Measurements from ENCODE around the gene NCAM2.

DNA sequence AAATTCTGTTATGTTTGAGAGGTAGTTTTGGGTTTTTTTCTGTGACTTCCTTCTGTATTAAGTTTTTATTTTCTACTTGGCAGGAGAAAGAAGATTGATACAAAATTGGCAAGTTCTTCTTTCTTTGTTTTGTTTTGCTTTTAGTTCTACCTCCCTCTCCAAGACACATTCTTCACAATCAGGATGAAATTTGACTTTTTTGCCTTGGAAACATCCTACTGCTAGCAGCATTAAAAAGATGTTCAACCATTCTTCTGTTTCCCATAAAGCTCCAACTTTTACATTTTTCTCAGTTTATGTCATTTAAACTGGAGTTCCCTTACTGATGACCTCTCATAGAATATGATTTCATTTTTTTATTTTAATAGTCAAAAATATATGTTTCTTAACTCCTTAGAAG, 234.8 kb downstream of the NCAM2 start:
- TF ChIP-seq CTCF (IDR thresholded peaks at IDR 0.05 in 8 of 11, conservative IDR thresholded peaks at IDR 0.05 in 3 of 11): no peak
- no peak for TF ChIP-seq POLR2A (IDR thresholded peaks at IDR 0.05)
